Stimulated activated CD4-positive, alpha-beta T cell treated with anti-CD3 and anti-CD28 coated beads, Interleukin-12 subunit alpha, Interleukin-12 subunit beta, amount 100 ng/mL, for 4 hours (primary cell): ENCODE measurements around the gene ATAD3A.
"Not testable (repeated sequence)": the region's sequence is repeated elsewhere in the genome, so short reads cannot be mapped to it uniquely, and the experiment has no call there.

Experiments used
- DNase-seq: peaks from one replicate; pipeline ENCODE4 v3.0.0-alpha.2; 2020

Gene ATAD3A

DNA sequence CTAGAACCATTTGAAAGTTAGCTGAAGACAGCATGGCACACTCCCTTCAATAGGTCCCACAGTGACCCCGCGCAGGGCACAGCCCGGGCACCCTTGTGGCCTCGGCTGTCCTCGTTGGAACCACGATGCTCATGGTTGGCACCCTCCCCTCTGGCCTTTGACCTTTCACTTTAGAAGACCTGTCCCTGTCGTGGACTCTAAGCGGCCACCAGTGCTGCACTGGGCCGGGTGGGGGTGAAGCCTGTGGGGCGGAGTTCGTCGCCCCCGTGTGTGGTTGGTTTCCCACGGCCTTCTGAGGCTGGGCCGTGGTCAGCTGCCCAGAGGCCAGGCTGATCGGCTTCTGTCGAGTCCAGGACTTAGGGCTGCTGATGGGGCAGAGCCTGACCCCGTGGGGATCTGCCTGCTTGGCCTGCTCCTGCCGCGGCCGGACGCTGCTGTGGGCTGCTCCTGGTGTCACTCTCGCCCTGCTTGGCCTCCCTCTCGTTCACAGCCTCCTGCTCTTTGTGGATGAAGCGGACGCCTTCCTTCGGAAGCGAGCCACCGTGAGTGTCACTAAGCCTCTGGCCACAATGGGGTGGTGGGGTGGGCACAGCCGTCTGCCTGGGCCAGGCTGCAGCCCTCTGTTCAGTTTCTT, 12.9 kb downstream of the ATAD3A start:
- not testable (repeated sequence) for DNase-seq

DNA sequence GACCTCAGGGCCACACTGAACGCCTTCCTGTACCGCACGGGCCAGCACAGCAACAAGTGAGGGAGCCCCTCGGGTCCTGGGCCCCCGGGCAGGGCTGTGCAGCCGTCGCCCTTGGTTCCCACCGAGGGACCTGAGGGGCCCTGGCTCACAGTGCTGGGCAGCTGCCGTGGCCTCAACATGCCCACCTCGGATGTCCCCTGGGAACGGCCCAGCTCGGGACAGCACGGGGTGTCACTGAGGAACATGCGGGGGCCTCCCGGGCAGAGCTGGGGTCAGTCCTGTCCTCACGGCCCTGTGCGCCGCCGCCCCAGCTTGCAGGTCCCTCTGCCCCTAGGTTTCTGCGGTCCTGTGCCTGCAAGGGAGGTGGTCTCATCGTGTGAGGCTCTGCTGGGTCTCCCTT, 14.5 kb downstream of the ATAD3A start:
- not testable (repeated sequence) for DNase-seq

DNA sequence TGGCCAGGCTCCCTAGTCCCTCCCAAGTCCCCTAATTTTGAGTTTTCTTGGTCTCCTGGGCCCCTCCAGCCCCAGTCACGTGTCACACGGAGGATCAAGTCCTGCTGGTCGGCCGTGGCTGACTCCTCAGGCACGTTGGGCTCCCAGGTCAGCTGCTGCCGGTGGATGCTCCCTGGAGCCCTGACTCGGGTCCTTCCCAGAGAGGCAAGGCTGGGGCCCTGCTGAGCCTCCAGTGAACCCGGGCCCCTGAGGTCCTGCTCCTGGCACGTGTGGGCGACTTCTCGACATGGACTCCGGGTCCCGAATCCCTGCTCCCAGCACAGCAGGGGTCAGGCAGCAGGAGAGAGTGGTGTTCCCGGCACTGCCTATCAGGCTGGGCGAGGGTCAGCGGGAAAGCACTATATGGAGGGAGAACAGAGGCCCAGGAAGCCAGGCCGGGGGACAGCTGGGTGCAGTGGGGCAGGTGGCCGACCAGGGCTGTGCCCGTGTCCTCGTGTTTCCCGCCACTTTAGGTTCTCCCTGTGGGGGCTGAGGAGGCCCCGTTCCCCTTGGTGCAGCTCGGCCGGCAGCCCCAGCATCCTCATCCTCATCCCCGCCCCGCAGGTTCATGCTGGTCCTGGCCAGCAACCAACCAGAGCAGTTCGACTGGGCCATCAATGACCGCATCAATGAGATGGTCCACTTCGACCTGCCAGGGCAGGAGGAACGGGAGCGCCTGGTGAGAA, 15.3 kb downstream of the ATAD3A start:
- DNase-seq: no peak

DNA sequence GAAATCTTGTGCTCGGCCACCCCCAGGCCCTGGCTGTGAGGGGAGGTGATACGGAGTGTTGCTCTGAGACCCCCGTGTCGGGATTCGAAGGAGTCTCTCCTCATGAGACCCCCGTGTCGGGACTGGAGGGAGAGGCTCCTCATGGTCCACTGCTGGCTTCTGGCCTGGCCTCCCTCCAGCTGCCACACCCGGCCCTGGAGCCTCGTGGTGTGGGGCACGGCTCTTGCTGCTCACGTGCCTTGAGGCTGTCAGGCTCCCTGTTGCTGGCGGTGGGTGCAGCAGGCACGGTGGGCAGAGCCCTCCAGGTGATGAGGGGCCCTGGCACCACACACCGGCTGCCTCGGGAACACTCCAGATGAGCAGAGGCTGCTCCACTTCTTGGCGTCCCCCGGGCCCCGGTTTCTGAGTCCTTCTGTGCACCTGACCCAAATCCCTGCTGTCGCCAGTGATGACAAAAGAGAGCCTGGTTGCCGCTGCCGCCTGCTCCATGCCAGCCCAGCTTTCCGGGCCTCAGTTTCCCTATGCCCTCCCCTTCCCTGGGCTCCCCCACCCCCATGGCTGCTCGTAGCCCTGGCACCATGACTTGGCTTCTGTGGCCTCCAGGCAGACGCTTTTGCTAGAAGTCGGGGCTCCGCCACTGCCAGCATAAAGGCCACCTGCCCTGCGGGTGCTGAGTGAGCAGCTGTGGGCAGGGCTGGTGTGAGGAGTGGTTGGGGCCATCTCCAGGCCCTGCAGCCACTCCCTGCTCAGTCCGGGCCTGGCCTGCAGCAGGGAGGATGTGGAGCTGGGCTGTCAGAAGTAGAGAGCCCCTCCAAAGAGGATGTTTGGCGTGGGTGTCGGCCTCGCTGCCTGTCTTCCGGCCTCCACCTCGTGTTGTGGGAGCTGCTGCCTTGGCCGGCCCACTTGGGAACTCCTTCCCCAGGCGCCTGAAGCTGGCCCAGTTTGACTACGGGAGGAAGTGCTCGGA, 16.6 kb downstream of the ATAD3A start:
- no peak for DNase-seq

DNA sequence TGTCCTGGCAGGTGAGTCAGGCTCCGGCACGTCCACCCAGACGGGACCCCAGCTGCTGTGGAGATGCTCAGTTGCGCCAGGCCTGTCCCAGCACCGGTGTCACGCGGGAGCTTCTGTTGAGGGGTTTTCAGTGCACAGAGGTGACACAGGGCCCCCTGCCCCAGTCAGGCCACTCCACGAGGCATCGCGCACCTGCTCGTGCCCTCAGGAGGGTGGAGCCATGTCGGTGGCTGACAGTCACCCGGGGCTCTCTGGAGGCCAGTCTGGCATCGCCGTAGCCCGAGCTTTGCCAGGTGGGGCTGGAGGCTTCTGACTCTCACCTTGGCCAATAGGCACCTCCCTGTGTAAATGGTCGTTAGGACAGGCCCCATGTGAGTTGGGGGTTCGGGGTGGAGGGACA, 17.4 kb downstream of the ATAD3A start:
- no peak for DNase-seq

DNA sequence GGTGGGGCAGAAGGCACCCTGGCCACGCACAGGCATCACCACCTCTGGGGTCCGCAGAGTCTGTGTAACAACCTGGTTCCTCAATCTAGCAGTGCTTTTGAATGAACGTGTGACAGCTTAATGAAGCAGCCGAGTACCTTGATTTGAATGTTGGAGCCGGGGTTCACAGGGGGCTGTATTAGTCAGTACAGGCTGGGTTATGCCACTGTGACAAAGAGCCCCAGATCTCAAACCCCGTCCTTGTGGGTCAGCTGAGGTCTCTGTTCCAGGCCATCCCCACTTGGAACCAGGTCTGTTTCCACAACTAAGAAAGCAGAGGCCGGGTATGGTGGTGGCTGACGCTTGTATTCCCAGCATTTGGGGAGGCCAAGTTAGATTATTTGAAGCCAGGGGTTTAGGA, 18.0 kb downstream of the ATAD3A start:
- DNase-seq: no peak

DNA sequence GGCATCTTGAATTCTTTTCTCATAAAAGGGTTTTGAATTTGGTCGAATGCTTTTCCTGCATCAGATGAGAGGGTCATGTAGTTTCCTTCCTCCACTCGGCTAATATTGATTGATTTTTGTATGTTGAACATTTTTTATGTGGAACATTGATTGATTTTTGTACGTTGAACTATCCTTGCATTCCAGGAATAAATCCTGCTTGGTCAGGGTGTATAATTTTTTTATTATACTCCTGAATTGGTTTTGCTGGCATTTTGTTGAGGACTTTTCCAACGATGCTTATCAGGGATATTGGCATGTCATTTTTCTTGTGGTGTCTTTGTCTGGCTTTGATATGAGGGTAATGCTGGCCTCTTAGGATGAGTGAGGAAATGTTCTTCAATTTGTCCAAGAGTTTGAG, 20.0 kb downstream of the ATAD3A start:
- DNase-seq: no peak

DNA sequence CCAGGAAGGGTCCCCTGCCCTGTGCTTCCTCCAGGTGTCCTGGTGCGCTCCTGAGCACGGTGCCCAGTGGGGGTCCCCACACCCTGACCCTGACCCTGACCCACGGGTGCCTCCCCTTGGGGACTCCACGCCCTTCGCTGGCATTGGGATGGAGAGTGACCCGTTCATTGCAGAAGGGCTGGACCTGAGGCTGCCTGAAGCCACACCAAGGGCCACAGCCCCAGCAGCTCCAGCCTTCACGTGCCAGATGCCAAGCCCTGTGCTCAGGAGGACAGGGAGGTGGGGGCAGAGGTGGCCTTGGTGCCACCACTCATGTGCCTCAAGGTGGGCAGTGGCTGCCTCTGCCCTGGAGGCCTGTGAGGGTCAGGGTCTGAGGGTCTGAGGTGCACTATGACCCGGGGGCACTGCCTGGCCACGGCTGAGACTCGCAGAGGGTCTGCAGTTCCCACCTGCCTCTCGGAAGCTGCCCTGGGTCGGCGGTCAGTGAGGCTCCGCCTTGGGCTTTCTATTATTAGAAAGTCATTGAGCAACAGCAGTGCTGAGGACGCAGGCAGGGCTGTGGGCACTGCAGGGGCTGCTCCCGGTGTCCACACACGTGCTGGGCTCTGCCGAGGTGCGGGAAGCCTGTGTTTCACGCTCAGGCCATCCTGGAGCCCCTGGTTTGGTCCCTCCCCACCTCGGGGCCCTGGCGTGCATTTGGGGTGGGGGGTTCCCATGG, 21.4 kb downstream of the ATAD3A start:
- not testable (repeated sequence) for DNase-seq

DNA sequence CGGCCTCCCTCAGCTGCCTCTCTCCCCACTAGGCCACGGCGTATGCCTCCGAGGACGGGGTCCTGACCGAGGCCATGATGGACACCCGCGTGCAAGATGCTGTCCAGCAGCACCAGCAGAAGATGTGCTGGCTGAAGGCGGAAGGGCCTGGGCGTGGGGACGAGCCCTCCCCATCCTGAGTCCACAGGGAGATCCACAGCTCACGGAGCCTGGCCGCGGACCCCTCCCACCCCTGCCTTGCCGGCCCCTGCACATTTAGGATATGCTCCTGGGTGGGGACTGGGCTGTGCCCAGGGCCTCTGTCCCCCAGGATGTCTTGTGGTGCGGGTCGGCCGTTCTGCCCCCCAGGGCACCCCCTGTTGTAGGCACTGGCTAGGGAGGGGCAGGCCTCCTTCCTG, 21.9 kb downstream of the ATAD3A start:
- not testable (repeated sequence) for DNase-seq

DNA sequence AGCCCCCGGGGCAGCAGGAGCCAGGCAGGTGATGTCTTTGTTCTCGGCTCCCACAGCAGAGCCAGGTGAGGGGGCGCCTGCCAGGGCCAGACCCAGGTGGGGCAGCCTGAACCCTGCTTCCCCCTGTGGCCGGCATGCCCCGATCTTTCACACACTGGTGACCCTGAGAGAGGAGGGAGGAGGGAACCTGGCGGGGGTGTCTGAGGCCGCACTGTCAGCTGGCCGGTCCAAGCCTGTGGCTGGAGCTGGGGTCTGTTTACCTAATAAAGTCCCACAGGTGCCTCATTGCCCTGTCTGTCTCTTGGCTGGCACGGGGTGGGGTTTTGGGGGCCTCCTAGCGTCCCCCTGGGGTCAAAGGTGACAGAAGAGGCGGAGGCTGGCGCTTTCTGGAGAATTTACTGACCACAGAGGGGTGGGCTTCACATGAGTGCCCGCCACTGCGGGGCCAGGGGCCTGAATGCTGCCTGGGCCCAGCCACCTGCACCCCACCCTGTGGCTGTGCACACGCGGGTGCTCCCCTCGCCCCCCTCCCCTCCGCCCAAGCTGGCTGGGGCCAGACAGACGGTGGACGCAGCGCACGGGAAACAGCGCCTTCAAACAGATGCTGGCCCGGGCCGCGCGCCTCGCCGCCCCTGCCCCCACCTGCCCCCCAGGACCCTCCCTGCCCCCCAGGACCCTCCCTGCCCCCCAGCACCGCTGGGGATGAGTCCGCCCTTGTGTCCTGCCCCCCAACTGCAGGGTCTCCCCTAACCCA, 22.6 kb downstream of the ATAD3A start:
- DNase-seq: no peak

DNA sequence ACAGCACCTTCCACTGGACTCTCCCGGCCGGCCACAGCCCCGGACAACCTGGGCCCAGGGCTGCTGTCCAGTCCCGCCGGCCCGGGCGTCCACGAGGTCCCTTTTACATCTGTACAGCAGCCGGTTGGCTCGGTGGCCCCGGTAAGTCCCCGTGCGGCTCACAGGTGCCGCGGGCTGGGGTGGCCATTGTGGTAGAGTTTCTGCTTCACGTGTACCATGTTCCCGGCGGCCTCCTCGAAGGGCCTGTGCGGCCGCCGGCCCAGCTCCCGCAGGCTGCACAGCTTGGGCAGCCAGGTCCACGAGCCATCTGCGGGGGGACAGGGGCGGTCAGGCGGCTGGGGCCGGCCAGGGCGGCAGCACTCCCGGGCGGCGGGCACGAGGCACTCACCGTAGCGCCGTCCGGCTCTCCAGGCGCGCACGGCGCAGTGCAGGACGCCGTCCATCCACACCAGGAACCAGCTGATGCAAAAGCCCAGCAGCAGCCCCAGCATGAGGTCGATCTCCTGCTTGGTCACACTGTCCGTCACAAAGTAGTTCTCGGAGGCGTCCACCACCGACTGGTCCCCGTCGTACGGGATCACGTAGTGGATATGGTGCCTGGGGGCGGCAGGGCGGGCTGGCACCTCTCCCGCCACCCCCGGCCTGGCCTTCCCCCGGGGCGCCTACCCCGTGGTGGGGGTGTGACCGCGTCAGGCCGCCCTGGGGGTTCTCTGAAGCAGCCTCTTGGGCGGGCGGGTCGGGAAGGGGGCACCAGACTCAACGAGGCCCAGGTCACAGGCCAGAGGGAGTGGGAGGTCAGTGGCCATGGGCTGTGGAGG, 23.4 kb downstream of the ATAD3A start:
- no peak for DNase-seq

DNA sequence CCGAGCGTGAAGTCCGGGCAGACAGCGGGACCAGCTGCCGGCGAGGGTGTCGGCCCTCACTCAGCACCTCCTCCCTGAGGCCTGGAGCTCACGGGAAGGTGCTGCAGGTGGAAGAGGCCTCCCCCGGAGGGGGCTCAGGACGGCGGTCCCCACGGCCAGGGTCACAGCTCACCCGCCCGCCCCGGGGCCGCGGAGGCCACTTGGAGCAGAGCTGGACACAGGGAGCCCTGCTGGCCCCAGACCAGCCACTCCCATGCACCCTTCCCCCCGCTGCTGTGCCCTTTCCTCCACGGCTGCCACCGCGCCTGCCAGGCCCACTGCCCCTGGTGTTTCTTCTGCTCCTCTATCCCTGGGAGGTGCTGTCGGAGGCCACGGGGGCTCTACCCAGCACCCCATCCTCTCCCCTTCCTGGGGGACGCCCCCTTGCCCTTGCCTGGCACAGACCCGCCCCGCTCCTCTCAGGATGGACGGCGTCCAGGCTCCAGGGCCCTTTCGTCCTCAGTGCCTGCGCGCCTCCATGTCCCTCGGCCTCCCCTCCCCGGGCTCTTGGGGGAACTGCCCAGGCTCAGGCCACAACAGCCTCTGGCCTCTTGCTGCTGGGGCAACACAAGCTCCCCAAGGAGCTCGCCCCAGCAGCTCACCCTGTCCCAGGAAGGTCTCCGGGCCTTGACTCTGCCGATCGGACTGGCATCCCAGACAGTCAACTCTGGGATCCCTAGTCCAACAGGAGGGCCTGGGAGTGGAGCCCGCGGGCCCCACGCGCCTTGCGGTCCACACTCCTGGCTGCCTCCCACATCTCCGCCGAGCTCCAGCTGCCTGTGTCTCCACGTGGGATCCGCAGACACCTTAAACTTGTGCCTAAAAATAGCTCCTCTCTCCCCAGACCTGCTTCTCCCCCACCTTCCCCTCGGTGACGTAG, 24.3 kb downstream of the ATAD3A start:
- DNase-seq: no peak

DNA sequence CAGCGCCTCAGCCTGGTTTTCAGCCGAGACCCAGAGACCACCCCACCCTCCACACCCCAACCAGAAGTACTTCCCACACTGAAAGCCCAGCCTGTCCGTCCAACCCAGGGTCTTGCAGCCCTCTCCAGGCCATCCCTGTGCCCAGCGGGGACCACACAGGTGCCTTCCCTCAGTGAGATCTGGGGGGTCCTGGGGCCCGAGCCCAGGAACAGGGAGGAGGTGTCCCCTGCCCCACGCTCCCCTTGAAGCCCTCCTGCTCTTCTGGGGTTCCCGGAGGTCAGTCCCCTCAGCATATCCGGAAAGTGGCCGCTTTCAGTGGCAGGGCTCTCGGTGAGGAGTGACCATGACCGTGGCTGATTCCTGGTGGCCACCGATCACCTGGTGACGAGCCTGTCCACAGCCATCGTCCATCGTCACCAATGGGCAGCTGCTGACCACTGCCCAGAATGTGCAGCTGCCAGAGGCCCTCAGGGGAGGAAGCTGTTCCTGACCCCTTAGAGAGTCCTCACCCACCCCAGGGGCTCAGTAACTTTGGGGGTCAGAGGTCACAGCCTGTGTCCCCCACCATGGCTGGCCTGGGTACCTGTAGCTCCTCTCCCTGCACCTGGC, 25.1 kb downstream of the ATAD3A start:
- no peak for DNase-seq

DNA sequence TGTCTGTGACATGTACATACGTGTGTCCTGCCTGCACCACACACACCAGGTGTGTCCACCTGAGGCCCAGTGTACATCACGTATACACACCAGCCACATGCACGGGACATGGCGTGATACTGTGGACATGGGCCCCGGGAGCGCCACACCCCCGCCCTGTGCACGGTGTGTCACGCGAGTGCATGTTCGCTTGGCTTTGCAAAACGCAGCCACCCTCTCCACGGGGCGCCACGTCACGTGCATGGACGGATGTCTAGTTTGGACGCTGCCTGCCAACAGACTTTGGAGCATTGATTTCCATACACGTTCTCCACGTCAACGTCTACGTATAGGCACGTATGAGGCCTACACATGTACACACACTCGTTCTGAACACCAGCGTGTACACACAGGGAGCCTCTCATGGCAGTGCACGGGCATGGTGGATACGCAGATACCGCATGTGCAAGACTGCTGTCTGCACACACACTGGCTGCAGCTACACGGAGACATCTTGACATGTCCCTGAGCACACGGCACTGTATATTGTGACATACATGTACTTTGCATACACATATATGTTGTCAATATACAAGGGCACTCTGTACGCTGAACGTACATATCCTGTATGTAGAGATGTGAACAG, 25.8 kb downstream of the ATAD3A start:
- DNase-seq: no peak

DNA sequence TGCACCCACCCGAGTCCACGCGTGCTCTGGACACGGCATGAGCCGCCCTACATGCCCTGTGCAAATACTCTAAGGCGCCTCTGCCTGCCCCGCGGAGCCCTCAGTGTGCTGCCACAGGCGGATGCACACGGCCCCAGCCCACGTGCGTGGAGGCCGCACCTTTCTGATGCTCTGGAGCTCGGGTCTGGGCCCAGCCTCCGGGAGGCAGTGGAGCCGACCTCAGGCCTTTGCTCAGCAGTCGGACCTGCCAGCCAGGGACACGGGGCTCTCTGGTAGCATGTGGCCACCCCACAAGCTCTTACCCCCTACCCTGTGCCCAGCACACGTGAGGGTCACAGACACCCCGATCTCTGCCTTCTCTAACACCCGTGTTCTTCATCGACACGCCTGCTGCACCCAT, 26.4 kb downstream of the ATAD3A start:
- no peak for DNase-seq

DNA sequence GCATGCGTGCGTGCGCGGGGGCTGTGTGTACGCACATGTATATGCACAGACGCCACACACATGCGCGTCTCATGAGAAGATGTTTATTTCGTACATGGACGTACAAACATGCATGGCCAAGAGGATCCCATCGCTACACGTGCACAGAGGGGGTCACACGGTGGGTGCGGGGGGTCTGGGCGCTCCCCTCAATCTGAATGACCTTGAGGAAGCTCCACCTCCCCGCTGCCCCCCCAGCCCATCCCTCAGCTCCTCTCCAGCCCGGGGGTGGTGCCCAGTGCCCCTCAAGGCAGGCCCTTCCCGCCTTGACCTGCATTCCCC, 27.0 kb downstream of the ATAD3A start:
- DNase-seq: no peak

DNA sequence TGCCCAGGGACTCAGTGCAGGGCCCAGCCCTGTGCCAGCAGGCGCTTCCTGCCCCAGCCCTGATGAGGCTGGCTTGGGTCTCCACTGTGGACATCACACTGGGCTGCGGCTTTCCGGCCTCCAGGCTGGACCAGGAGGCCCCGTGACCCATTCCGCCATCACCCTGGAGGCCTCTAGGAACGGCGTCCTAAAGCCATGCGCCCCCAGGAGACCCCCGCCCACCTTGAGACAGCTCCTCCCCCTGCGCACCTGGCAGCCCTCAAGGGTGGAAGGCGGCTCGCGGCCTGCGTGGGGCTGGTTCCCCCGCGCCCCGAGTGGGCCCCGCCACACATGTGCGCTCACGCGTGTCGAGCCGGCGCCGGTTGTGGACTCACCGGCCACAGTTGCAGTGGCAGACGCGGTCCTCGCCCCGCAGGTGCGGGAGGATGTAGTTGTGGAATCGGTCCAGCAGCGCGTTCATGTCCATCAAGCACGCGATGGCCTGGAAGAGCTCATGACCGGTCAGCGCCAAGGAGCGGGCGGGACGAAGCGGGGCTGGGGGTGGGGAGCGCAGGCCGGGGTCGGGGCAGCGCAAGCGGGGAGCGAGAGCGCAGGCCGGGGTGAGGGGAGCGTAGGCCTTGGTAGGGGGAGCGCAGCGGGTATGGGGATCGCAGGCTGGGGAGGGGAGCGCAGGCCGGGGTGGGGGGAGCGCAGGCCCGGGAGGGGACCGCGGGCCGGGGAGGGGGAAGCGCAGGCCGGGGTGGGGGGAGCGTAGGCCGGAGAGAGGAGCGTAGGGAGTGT, 27.5 kb downstream of the ATAD3A start:
- no peak for DNase-seq

DNA sequence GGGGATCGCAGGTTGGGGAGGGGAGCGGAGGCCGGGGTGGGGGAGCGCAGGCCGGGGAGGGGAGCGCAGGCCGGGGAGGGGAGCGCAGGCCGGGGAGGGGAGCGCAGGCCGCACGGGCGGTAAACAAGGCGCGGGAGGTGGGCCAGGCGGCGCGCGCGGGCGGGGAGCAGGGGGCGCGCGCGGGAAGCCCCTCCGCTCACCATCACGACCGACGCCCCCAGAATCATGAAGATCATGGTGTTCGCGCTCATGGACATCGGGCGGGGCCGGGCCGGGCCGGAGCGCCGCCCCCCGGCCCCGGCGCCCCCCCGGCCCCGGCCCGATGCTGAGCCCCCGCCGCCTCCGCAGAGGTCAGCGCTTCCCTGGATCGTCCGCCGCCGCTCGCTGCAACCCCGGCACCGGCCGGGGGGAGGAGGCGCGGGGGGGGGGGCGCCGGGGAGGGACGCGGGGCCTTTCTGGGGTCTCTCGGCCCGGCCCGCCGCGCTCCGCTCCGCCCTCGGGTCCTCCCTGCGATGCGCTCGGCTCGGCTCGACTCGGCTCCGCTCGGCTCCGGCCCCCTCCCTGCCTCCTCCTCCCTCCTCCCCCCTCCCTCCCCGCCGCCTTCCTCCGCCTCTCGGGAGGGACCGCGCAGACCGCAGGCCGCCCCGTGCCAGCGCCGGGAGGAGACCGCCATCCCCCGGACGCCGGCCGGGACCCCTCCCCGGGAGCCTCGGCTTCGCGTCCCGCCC, 28.3 kb downstream of the ATAD3A start, which contains the start of gene TMEM240:
TMEM240 (minus strand) TSS at position 535 of the 728 bp plus-strand sequence; CDS start at position 257, 278 bp downstream.
- peak; percentile 55 for DNase-seq
